ENCODE results near the gene TTLL10.

DNA sequence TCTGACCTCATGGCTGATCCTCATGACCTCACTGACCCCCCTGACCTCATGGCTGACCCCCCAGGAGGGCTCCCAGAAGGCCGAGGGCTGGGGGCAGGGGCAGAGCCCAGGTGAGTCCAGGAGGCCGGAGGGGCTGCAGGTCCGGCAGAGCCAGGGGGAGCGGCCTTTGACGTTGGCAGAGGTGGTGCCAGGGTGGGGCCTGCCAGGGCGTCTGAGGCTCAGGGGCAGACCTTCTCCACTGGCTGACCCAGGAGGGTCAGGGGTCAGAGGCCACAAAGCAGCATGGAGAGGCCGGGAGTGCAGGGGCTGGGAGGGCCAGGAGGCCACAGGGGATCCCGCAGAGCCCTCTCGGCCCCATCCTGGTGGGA lies 28.1 kb upstream of the TTLL10 start:
- TF ChIP-seq POLR2A (IDR thresholded peaks at IDR 0.05), result no peak
- TF ChIP-seq, protein P1, sequence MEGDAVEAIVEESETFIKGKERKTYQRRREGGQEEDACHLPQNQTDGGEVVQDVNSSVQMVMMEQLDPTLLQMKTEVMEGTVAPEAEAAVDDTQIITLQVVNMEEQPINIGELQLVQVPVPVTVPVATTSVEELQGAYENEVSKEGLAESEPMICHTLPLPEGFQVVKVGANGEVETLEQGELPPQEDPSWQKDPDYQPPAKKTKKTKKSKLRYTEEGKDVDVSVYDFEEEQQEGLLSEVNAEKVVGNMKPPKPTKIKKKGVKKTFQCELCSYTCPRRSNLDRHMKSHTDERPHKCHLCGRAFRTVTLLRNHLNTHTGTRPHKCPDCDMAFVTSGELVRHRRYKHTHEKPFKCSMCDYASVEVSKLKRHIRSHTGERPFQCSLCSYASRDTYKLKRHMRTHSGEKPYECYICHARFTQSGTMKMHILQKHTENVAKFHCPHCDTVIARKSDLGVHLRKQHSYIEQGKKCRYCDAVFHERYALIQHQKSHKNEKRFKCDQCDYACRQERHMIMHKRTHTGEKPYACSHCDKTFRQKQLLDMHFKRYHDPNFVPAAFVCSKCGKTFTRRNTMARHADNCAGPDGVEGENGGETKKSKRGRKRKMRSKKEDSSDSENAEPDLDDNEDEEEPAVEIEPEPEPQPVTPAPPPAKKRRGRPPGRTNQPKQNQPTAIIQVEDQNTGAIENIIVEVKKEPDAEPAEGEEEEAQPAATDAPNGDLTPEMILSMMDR (IDR thresholded peaks at IDR 0.05), result no peak
- no peak for TF ChIP-seq POLR2AphosphoS5 (IDR thresholded peaks at IDR 0.05; ENCODE audit: insufficient read depth in 1 of 2, low read depth in 1 of 2)

Data from vagina (tissue), 2 donors.